ENCODE results near the gene CNNM2. TPM values are rescaled to one million over a fixed set of nuclear protein-coding genes. Genes with fewer than 3 reads are reported as not detected.

Gene CNNM2
- total and polyA plus RNA-seq, 2 experiments from 2014 or later: 3.3 to 18.0 TPM

DNA sequence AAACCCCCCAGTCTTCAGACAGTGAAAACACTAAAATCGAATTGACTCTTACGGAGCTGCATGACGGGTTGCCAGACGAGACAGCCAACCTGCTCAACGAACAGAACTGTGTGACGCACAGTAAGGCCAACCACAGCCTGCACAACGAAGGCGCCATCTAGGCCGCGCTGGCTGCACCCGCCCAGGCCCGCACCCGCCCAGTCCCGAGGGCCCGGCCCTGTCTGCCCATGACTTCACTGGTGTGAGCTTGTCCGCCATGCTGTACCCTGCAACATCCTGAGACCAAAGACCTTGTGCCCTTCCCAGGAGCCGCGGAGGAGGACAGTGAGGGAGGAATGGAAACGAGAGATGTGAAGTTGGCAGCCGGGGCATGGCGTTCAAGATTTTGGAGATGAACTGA lies 158.9 kb downstream of the CNNM2 start:
- TF ChIP-seq, protein P1, sequence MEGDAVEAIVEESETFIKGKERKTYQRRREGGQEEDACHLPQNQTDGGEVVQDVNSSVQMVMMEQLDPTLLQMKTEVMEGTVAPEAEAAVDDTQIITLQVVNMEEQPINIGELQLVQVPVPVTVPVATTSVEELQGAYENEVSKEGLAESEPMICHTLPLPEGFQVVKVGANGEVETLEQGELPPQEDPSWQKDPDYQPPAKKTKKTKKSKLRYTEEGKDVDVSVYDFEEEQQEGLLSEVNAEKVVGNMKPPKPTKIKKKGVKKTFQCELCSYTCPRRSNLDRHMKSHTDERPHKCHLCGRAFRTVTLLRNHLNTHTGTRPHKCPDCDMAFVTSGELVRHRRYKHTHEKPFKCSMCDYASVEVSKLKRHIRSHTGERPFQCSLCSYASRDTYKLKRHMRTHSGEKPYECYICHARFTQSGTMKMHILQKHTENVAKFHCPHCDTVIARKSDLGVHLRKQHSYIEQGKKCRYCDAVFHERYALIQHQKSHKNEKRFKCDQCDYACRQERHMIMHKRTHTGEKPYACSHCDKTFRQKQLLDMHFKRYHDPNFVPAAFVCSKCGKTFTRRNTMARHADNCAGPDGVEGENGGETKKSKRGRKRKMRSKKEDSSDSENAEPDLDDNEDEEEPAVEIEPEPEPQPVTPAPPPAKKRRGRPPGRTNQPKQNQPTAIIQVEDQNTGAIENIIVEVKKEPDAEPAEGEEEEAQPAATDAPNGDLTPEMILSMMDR (IDR thresholded peaks at IDR 0.05; ENCODE audit: low read depth, low read length): no peak
- no peak for DNase-seq (ENCODE audit: low read depth in 1 of 2, low spot score in 1 of 2)
- Histone ChIP-seq H3K27me3 (no peaks in the 10 kb centered on the region), H3K9me3 (ENCODE audit: low read depth) (no peaks in the 10 kb centered on the region), H3K27ac (no peak overlapping the region), H3K36me3 (peaks cover 3% of the 10 kb centered on the region), H3K4me1 (ENCODE audit: low read depth) (no peaks in the 10 kb centered on the region), H3K4me3 (no peak overlapping the region)

DNA sequence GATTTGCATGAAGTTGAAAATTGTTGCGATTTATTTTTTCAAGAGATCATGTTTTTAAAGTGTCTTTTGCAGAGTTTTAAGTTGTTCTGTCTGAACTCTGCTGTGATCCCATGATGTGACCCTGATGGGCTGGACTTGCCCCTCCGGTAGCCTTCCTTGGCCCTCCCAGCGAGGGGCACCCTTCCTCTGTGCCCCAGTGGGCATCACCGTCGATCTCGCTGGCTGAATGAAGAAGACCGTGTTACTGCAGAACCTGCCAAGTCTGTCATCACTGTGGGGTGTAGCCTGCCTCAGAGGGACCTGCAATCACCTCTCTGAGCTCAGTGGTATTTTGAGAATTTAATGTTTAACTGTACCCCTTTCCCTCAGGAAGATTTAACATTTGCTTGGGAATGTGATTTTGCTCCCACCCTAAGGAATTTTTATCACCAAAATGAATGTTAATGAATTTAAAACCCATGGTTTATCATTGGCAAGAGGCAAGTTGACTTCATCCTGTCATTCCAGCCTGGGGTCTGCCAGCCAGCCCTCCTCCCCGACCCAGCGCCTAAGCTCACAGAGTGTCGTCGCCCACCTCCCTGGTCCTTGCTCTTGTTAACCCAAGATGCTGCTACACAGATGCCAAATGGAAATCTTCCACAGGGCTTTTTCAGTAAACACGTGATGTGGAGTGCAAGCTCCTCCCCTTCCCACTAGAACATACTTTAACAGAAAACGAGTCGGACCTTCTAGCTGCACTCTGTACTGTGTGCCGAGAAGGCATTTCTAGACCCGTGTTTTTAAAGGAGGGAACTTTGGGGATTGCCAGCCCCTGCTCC lies 159.6 kb downstream of the CNNM2 start:
- Histone ChIP-seq H3K4me3 (no peak overlapping the region), H3K36me3 (peaks cover 3% of the 10 kb centered on the region), H3K4me1 (ENCODE audit: low read depth) (no peaks in the 10 kb centered on the region), H3K9me3 (ENCODE audit: low read depth) (no peaks in the 10 kb centered on the region), H3K27me3 (no peaks in the 10 kb centered on the region), H3K27ac (no peak overlapping the region)
- TF ChIP-seq, protein P1 (IDR thresholded peaks at IDR 0.05; ENCODE audit: low read depth, low read length): no peak
- no peak for DNase-seq (ENCODE audit: low read depth in 1 of 2, low spot score in 1 of 2)

DNA sequence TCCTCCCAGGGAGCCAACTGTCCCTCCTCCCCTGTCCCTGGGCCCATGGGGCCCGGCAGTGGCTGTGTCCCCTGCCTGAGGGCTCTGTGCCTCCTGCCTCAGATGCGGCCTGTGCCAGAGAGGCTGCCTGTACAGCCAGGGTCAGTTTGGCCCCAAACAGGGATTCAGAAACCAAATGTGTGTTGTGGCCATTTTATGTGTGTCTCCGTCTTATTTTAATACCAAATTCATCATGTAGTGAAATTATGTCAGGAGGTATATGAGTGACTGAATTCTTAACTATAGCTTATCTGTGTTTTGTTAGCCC lies 160.2 kb downstream of the CNNM2 start:
- Histone ChIP-seq H3K4me3 (no peak overlapping the region), H3K27me3 (no peaks in the 10 kb centered on the region)

DNA sequence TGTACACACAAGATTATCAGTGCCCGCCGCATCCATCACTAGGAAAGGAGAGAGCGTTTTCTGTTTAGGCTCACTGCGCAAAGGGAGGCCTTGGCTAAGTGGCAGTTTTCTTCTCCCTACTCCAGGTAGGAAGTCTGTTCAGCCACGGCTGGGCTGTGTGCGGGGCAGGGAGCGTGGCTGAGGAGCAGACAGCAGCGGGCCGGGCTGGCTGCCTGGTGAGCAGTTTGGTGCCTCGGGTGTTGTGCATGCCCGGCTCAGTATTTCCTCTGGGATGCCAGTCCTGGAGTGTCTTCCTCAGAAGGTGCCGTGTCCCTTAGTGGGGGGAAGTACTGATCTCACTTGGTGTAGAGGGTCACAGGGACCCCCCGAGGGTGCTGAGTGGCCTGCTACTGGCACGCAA lies 160.6 kb downstream of the CNNM2 start:
- no peaks in the 10 kb centered on the region for H3K4me1 ChIP-seq (ENCODE audit: low read depth)
- H3K27me3 ChIP-seq: no peaks in the 10 kb centered on the region
- DNase-seq (ENCODE audit: low read depth in 1 of 2, low spot score in 1 of 2): no peak
- H3K27ac ChIP-seq: no peak overlapping the region
- TF ChIP-seq, protein P1 (IDR thresholded peaks at IDR 0.05; ENCODE audit: low read depth, low read length): no peak
- no peak overlapping the region for H3K4me3 ChIP-seq
- no peaks in the 10 kb centered on the region for H3K9me3 ChIP-seq (ENCODE audit: low read depth)
- peaks cover 3% of the 10 kb centered on the region for H3K36me3 ChIP-seq

More for the DNA sequence above, 160.2 kb downstream of the CNNM2 start:
- Histone ChIP-seq H3K4me1 (ENCODE audit: low read depth) (no peaks in the 10 kb centered on the region), H3K36me3 (peaks cover 3% of the 10 kb centered on the region), H3K9me3 (ENCODE audit: low read depth) (no peaks in the 10 kb centered on the region), H3K27ac (no peak overlapping the region)
- no peak for DNase-seq (ENCODE audit: low read depth in 1 of 2, low spot score in 1 of 2)
- TF ChIP-seq, protein P1 (IDR thresholded peaks at IDR 0.05; ENCODE audit: low read depth, low read length): no peak

DNA sequence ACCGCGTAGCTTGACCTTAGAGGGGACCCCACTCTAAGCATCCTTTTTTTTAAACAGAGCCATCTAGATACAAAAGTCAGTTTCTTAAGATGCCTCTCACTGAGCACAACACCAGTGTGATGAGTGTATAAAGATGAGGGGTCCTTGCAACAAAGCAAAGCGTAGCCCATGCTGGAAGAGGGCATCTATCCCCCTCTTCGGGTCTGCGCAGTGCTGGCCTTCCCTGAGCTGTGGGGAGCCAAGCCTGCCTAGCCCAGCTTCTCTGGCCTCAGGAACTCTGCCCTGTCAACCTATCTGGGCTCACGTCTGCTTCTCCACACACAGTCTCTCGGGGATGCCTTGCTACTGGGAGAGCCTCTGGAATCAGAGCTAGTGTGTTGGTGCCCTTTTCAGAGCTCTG lies 161.0 kb downstream of the CNNM2 start:
- peaks cover 3% of the 10 kb centered on the region for H3K36me3 ChIP-seq
- no peaks in the 10 kb centered on the region for H3K27me3 ChIP-seq
- no peaks in the 10 kb centered on the region for H3K4me1 ChIP-seq (ENCODE audit: low read depth)
- H3K9me3 ChIP-seq (ENCODE audit: low read depth): no peaks in the 10 kb centered on the region
- H3K4me3 ChIP-seq: no peak overlapping the region
- no peak for DNase-seq (ENCODE audit: low read depth in 1 of 2, low spot score in 1 of 2)
- H3K27ac ChIP-seq: no peak overlapping the region
- TF ChIP-seq, protein P1 (IDR thresholded peaks at IDR 0.05; ENCODE audit: low read depth, low read length): no peak

Data from cardiac muscle cell (in vitro differentiated cells and primary cell).